SK-N-DZ (cell line): Measurements from ENCODE around the gene TBC1D16.
"Not testable (repeated sequence)": the region's sequence is repeated elsewhere in the genome, so short reads cannot be mapped to it uniquely, and the experiment has no call there.

Source experiments
- DNase-seq: peaks from one replicate; pipeline ENCODE4 v3.0.0-alpha.2; 2015; ENCODE audit warnings: low spot score

Gene TBC1D16

DNA sequence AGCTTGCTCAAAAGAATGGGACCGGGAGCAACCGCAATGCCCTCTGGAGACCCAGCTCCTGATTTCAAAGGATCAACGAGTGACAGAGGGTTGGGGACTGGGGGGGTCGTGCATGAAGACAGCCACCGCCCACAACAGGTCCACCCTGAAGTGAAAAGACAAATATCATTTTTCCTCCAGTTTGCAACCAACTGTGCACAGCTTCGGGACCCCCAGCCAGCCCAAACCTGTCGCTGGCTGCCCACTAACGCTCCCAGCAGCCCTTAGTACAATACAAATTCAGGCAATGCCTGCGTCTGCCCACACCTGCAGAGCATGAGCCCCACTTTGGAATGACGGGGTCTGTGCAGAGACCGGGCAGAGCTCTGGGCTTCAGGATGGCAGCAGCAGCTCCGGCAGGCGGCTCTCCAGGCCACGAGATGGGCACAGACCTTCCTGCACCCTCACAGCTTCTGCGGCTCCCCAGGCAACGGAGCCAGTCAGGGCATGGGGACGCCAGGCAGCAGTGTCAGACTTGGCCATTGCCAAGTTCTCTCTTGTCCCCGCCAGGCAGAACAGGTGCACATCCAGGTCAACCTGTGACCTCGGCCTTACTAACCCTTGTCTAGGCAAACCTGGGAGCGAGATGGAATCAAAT is 60.1 kb downstream of the TBC1D16 start:
- no peak for DNase-seq

DNA sequence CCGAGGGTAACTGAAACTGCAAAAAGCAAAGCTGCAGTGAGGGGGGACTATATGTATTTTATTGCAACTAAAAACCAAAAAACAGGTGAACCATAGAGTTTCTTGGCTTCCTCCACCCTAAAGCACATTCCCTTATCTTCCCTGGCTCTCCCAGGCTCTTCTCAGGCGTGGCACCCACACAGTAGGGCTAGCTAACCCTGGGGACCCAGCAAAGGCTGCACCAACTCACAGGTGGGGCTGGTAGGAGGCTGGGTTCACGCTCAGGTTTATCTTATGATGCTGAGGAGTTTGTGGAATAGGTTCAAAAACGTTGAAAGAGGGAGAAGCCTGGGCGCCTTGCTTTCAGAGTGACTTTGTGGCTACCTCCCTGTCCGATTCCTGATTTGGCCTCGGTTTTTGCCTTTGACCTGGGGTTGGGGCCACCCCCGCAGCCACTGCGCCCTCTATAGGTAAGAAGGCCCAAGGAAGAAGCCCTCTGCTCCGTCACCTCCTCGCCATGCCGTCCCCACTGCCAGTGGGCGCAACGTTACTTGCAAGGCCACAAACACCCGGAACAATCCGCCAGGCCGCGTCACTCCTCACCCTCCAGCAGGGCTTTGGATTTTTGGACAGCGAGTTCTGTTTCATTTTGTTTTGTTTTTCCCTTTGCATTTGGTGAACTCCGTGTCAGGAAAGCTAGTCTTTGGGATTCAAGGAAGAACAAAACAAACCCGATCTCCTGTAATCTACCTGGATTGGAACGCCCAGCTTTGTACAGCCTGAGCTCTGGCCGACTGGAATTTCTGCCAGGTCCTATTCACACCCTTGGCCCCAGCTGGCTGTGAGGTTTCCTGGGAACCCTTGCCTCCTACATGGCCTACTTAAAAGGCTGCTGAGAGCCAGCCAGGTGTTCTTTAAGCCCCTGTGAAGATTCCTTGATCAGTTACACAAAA is 60.8 kb downstream of the TBC1D16 start:
- no peak for DNase-seq

GRCh38 chr17:79971651-79972050 is 64.0 kb downstream of the TBC1D16 start:
- DNase-seq: no peak

DNA sequence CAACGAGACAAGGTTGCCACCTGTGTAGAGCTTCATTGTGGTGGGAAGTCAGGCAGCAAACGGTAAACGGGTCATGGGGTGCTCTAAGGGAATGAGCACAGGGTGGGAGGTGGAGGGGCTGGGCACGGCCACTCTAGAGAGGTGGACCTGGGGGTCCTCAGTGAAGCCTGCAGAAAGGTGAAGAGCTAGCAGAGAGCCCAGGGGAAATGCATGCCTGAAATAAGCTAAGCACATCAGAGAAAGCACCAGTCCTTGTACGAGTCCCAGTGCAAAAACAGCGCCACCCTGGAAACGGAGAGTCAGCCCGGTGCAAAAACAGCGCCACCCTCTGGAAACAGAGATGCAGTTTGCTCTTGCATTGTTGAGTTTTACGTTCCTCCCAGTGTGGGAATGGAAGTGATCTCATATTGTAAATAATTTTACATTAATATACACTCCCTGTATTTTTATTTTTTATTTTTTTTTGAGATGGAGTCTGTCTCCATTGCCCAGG is 65.0 kb downstream of the TBC1D16 start:
- no peak for DNase-seq

- no peak for DNase-seq
These were observed 65.8 kb downstream of the TBC1D16 start for GRCh38 chr17:79969906-79970305.

GRCh38 chr17:79968116-79968515 is 67.6 kb downstream of the TBC1D16 start:
- DNase-seq: no peak

DNA sequence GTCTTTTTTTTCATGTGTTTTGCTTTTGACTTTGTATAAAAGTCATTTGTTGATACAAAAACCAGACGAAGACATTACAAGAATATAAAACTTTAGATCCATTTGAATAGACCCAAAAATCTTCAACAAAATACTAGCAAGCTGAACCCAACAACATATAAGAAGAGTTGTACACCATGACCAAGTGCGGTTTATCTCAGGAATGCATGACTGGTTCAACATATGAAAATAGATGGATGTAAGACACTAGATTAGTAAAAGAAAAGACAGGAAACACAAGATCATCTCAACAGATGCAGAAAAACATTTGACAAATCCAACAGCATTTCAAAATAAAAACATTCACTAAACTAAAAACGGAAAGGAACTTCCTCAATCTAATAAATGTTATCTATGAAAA is 69.0 kb downstream of the TBC1D16 start:
- DNase-seq: no peak

DNA sequence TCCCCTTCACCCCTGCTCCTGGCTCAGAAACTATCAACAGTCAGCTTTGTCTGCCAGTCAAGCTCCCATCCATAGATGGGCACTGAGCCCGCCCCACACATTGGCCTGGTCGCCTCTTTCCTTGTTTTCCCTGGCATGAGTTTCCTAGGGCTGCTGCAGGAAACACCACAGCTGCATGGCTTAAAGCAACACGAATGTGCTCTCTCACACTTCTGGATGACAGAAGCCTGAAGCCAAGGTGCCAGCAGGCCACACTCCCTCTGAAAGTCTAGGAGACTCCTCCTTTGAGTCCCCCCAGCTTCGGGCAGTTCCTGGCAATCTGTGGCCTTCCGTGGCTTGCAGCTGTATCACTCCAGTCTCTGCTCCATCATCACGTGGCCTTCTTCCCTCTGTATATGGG is 69.9 kb downstream of the TBC1D16 start:
- no peak for DNase-seq

GRCh38 chr17:79962467-79962866 is 73.2 kb downstream of the TBC1D16 start:
- not testable (repeated sequence) for DNase-seq

DNA sequence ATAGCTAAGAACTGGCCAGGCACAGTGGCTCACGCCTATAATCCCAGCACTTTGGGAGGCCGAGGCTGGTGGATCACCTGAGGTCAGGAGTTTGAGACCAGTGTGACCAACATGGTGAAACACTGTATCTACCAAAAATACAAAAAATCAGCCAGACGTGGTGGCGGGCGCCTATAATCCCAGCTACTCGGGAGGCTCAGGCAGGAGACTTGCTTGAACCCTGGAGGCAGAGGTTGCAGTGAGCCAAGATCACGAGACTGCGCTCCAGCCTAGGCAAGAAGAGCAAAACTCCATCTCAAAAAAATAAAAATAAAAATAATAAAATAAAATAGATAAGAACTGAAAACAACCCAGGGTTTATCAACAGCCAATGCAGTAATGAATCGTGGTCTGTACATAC is 74.1 kb downstream of the TBC1D16 start:
- not testable (repeated sequence) for DNase-seq

GRCh38 chr17:79960788-79961522 is 74.7 kb downstream of the TBC1D16 start:
- no peak for DNase-seq

GRCh38 chr17:79959042-79959441 is 76.6 kb downstream of the TBC1D16 start:
- DNase-seq: no peak

- no peak for DNase-seq
These were observed 78.8 kb downstream of the TBC1D16 start for GRCh38 chr17:79956853-79957252.

GRCh38 chr17:79956441-79956735 is 79.3 kb downstream of the TBC1D16 start:
- not testable (repeated sequence) for DNase-seq

DNA sequence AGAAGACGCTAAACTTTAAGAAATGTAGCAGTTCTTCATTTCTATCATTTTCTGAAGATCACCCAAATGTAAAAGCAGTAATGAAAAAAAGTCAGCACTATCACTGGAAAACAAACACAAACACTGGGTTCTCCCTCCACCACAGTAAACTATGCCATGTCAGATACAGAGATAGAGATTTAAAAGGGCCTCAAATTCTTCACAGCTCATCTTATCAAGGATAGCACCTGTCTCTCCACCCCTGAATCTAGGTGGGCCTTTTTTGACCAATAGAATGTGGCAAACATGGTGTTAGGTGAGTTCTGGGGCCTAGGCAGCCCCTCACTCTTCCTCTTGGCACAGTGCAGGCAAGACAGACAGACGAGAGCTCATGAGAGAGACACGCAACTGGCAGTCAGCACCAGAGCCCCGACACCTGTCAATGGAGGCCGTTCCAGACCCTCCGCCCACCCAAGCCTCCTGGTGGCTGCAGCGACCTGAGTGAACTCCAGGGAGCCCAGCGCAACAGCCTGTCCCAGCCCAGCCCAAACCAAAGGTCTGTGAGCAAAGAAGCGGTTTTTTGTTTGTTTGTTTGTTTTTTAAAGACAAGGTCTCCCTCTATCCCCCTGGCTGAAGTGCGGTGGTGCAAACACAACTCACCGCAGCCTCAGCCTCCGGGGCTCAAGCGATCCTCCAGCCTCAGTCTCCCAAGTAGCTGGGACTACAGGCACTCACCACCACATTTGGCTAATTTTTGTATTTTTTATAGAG is 79.8 kb downstream of the TBC1D16 start:
- DNase-seq: no peak

- no peak for DNase-seq
These were observed 80.5 kb downstream of the TBC1D16 start for GRCh38 chr17:79955167-79955549.

DNA sequence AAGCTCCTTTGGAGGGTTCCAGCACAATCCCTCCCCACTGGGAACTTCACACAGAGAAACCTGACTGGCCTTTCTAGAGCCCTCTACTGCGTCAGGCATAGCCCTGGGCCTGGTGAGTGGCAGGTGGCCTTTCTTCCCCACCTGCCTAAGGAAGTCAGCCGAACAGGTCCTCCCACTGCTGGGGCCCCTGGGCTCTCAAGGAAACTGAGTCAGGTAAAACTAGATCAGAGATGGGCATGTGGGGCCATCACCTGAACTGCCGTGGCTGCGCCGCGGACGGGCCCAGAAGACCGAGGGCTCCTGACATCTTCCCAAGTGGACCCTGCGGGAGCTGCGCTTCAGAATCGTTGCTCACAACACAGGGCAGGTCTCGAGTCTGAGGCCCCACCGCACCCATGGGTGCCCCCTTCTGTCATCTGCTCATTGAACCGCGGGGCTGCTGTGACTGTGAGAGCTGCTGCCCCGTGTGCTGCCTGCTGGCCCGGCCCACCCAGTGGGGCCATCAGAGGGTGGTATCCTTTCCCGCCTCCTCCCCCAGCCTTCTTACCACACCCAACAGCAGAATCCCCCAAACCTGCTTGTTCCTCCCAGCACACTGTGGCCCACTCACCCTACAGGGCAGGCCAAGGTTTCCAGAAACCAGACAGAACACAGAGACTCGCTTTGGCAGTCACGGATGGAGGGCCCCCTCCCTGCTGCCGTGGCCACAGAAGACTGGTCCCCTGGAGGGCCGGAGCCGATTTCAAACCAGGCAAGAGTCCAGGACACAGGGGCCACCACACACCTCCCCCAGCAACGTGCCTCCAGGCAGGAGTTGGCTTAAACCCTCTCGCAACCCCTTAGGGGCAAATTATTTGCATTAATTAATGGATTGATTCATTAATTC is 81.1 kb downstream of the TBC1D16 start:
- DNase-seq: no peak

DNA sequence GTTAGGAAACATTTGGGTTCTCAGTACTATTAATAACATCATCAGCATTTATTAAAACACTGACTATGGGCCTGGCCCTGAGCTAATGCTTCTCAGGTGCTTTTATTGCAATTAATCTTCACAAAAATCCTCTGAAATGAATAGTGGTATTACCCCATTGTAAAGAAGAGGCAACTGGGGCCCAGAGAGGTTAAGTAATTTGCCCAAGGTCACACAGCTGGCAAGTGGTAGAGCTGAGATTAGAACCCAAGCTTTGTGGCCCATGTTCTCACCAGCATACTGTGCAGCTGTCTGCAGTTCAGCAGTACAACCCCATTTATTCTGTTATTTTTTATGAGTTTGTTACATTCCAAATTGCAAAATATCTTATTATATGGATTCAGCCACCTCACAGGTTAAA is 82.3 kb downstream of the TBC1D16 start:
- no peak for DNase-seq

DNA sequence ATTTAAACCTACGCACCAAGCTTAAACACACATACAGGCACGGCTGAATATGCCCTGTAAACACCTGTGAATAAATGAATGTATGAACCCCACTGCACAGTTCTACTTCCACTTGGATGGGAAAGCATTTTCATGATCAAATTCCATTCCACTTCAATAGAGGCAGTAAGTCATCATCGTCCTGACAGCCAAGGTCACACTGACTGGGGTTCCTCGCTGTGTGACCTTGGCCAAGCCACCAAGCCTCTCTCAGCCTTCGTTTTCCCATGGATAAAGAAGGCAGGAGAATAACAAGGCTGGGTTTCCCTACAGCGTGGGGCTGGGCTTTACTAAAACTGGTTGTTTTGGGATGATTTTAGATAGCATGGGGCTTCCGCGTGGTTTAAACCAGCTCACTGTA is 82.8 kb downstream of the TBC1D16 start:
- no peak for DNase-seq

DNA sequence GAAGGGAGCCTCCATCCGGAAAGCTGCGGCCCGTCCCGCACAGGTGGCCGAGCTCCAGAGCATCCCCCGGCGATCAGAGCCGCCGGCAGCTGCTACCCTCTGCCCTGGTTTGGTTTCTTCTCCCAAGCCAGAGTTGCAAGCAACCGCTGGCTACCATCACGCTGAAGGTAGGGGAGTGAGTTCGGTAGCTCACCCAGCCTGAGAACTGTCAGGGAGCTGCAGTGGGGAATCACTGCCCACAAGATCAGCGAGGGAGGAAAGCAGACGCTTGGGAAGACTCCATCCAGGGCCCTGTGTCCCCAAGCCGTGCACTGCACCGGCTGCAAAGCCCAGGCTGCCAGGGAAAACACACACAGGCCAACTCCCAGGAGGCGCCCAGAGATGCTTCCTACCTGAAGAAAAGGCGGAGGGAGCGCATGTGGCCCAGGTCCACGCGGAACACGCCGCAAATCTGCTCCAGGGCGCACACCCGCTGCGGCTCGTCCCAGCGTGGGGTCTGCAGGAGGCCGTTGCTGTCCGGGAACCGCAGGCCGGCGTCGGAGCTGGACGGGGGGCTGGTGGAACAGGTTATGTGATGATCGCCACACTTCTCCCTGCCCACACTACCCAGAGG is 83.3 kb downstream of the TBC1D16 start:
- DNase-seq: no peak
